Suppressor macrophage treated with lipopolysaccharide for 4 hours (primary cell): ENCODE results near the gene KEAP1.
"Not testable (repeated sequence)": the region's sequence is repeated elsewhere in the genome, so short reads cannot be mapped to it uniquely, and the experiment has no call there.

ENCODE experiments used
- DNase-seq: peaks from one replicate; pipeline ENCODE4 v3.0.0-alpha.2; 2020

The KEAP1 gene

GRCh38 chr19:10491472-10492047 lies 11.6 kb downstream of the KEAP1 start:
- no peak for DNase-seq

- DNase-seq = no peak
Measured at GRCh38 chr19:10486551-10486950, 16.6 kb downstream of the KEAP1 start.

- peak; percentile 86 for DNase-seq
Measured at GRCh38 chr19:10478903-10479384, 24.2 kb downstream of the KEAP1 start.

GRCh38 chr19:10478476-10478875 lies 24.7 kb downstream of the KEAP1 start:
- no peak for DNase-seq

- DNase-seq = no peak
Measured at GRCh38 chr19:10474962-10475451, 28.1 kb downstream of the KEAP1 start.

- DNase-seq = no peak
Measured at GRCh38 chr19:10473192-10473591, 30.0 kb downstream of the KEAP1 start.

GRCh38 chr19:10471909-10472308 lies 31.2 kb downstream of the KEAP1 start:
- DNase-seq = peak; percentile 38

GRCh38 chr19:10468133-10468532 lies 35.0 kb downstream of the KEAP1 start:
- DNase-seq = no peak

GRCh38 chr19:10467104-10467706 lies 36.0 kb downstream of the KEAP1 start:
- DNase-seq = no peak

GRCh38 chr19:10464456-10464855 lies 38.7 kb downstream of the KEAP1 start:
- no peak for DNase-seq

GRCh38 chr19:10462557-10462956 lies 40.6 kb downstream of the KEAP1 start:
- no peak for DNase-seq

GRCh38 chr19:10462042-10462441 lies 41.1 kb downstream of the KEAP1 start:
- DNase-seq = not testable (repeated sequence)

GRCh38 chr19:10461047-10461949 lies 41.9 kb downstream of the KEAP1 start:
- peak; percentile 95 for DNase-seq

- DNase-seq = no peak
Measured at GRCh38 chr19:10460714-10461046, 42.5 kb downstream of the KEAP1 start.

- not testable (repeated sequence) for DNase-seq
Measured at GRCh38 chr19:10458733-10459132, 44.4 kb downstream of the KEAP1 start.

- DNase-seq = no peak
Measured at GRCh38 chr19:10454267-10454666, 48.9 kb downstream of the KEAP1 start.

GRCh38 chr19:10453852-10454251 lies 49.3 kb downstream of the KEAP1 start:
- no peak for DNase-seq

- DNase-seq = no peak
Measured at GRCh38 chr19:10452726-10453618, 50.2 kb downstream of the KEAP1 start.

GRCh38 chr19:10450853-10451609 lies 52.1 kb downstream of the KEAP1 start:
- DNase-seq = no peak

GRCh38 chr19:10450191-10450852 lies 52.8 kb downstream of the KEAP1 start:
- DNase-seq = no peak

- no peak for DNase-seq
Measured at GRCh38 chr19:10449037-10449436, 54.1 kb downstream of the KEAP1 start.
